Ascending aorta (tissue), 2 donors: ENCODE results near the gene SPECC1L. TPM values are rescaled to one million over a fixed set of nuclear protein-coding genes. Genes with fewer than 3 reads are reported as not detected.
"Not testable (repeated sequence)": the region's sequence is repeated elsewhere in the genome, so short reads cannot be mapped to it uniquely, and the experiment has no call there.

Experiments used
- DNase-seq, 2 donors: peaks; one replicate each; pipeline ENCODE4 v3.0.0-alpha.2; 2019; ENCODE audit warnings: low spot score in 2 of 2
- H3K27ac ChIP-seq, 2 donors: fragments of 200-600 bp; sonication (generic); one replicate each; pipeline ENCODE4 v1.5.1; 2016 to 2017; ENCODE audit warnings: mild to moderate bottlenecking in 1 of 2
- H3K27me3 ChIP-seq: fragments of 200-600 bp; sonication (generic); one replicate; pipeline ENCODE4 v1.5.1; 2017
- H3K36me3 ChIP-seq, 2 donors: fragments of 200-600 bp; sonication (generic); one replicate each; pipeline ENCODE4 v1.5.1; 2016
- H3K4me1 ChIP-seq, 2 donors: fragments of 200-600 bp; sonication (generic); one replicate each; pipeline ENCODE4 v1.5.1; 2016 to 2017; ENCODE audit warnings: mild to moderate bottlenecking in 1 of 2
- H3K4me3 ChIP-seq, 2 donors: fragments of 200-600 bp; sonication (generic); one replicate each; pipeline ENCODE4 v1.5.1; 2016 to 2017; ENCODE audit warnings: mild to moderate bottlenecking in 1 of 2
- H3K9me3 ChIP-seq, 2 donors: fragments of 200-600 bp; sonication (generic); one replicate each; pipeline ENCODE4 v1.5.1; 2016
- CTCF ChIP-seq, 3 experiments: fragments of 200-600 bp in 2 of 3; fragments of 450-650 bp in 1 of 3; sonication (generic) in 2 of 3; IDR thresholded peaks; one replicate each; pipeline ENCODE4 v1.5.1; 2016 to 2019; ENCODE audit warnings: antibody characterized with exemption in 3 of 3, mild to moderate bottlenecking in 1 of 3, moderate library complexity in 1 of 3
- intact Hi-C: fragments of 100-400 bp; cut with DNase I; formaldehyde crosslinking; loops from one replicate; pipeline ENCODE4 v1.15.1; 2023
- total RNA-seq: library from RNA; depleted of rRNA; stranded (reverse); fragments of >200 nt; gene quantifications from one replicate; pipeline ENCODE4 v1.1.0, GENCODE V29; 2016

Gene SPECC1L
- total RNA-seq, 1 donor from 2014 or later, result 66.9 TPM

- H3K9me3 ChIP-seq, result no peaks in the 10 kb centered on the region
- no peak overlapping the region for H3K4me3 ChIP-seq
- no peak for DNase-seq
- no peak for TF ChIP-seq CTCF (IDR thresholded peaks at IDR 0.05)
- intact Hi-C loops, result no loop called here
- H3K27me3 ChIP-seq, result no peaks in the 10 kb centered on the region
- peaks cover 37 to 38% of the 10 kb centered on the region in 2 donors for H3K36me3 ChIP-seq
- H3K27ac ChIP-seq, result no peak overlapping the region
- peaks cover 0 to 3% of the 10 kb centered on the region in 2 donors for H3K4me1 ChIP-seq
Measured at GRCh38 chr22:24315367-24315966, 44.8 kb downstream of the SPECC1L start.

GRCh38 chr22:24316264-24316663, 45.6 kb downstream of the SPECC1L start:
- H3K27ac ChIP-seq, H3K4me1 ChIP-seq, H3K4me3 ChIP-seq, H3K27me3 ChIP-seq, intact Hi-C loops, DNase-seq, H3K9me3 ChIP-seq: not testable (repeated sequence)
- peaks cover 37 to 39% of the 10 kb centered on the region in 2 donors for H3K36me3 ChIP-seq

GRCh38 chr22:24317511-24317910, 46.9 kb downstream of the SPECC1L start:
- H3K27me3 ChIP-seq, DNase-seq, H3K4me3 ChIP-seq, H3K9me3 ChIP-seq, H3K27ac ChIP-seq, intact Hi-C loops, H3K4me1 ChIP-seq: not testable (repeated sequence)
- peaks cover 42 to 51% of the 10 kb centered on the region in 2 donors for H3K36me3 ChIP-seq

GRCh38 chr22:24319451-24319850, 48.8 kb downstream of the SPECC1L start:
- Histone ChIP-seq H3K36me3 (peaks cover 24 to 47% of the 10 kb centered on the region in 2 donors), H3K4me1 (peaks cover 0 to 3% of the 10 kb centered on the region in 2 donors), H3K4me3 (no peak overlapping the region), H3K27ac (no peak overlapping the region), H3K27me3 (no peaks in the 10 kb centered on the region), H3K9me3 (no peaks in the 10 kb centered on the region)
- no peak for TF ChIP-seq CTCF (IDR thresholded peaks at IDR 0.05)
- no peak for DNase-seq
- intact Hi-C loops, result no loop called here

GRCh38 chr22:24321999-24322398, 51.4 kb downstream of the SPECC1L start:
- H3K36me3 ChIP-seq, result peaks cover 7 to 31% of the 10 kb centered on the region in 2 donors
- H3K4me3 ChIP-seq, result no peak overlapping the region
- peaks cover 3 to 4% of the 10 kb centered on the region in 2 donors for H3K4me1 ChIP-seq
- no peak overlapping the region for H3K27ac ChIP-seq
- no peak for TF ChIP-seq CTCF (IDR thresholded peaks at IDR 0.05)
- DNase-seq, result no peak
- intact Hi-C loops, result no loop called here
- H3K27me3 ChIP-seq, result no peaks in the 10 kb centered on the region
- H3K9me3 ChIP-seq, result no peaks in the 10 kb centered on the region

GRCh38 chr22:24322522-24322921, 51.9 kb downstream of the SPECC1L start:
- Histone ChIP-seq H3K9me3 (no peaks in the 10 kb centered on the region), H3K4me3 (no peak overlapping the region), H3K36me3 (peaks cover 7 to 31% of the 10 kb centered on the region in 2 donors), H3K27me3 (no peaks in the 10 kb centered on the region), H3K4me1 (peaks cover 3 to 4% of the 10 kb centered on the region in 2 donors), H3K27ac (peak overlapping the region in 1 of 2 donors; percentile 10)
- intact Hi-C loops, result no loop called here
- no peak for TF ChIP-seq CTCF (IDR thresholded peaks at IDR 0.05)
- DNase-seq, result no peak

- DNase-seq, result no peak
- H3K4me1 ChIP-seq, result peaks cover 3 to 4% of the 10 kb centered on the region in 2 donors
- no peaks in the 10 kb centered on the region for H3K9me3 ChIP-seq
- no peak for TF ChIP-seq CTCF (IDR thresholded peaks at IDR 0.05)
- no peak overlapping the region for H3K4me3 ChIP-seq
- H3K27ac ChIP-seq, result no peak overlapping the region
- peaks cover 10 to 31% of the 10 kb centered on the region in 2 donors for H3K36me3 ChIP-seq
- no peaks in the 10 kb centered on the region for H3K27me3 ChIP-seq
- intact Hi-C loops, result no loop called here
Measured at GRCh38 chr22:24323233-24323632, 52.6 kb downstream of the SPECC1L start.
